ENCODE data around the gene ZBTB18. TPM values are rescaled to one million over a fixed set of nuclear protein-coding genes. Genes with fewer than 3 reads are reported as not detected.

ZBTB18 gene
- total RNA-seq, result 9.3 and 12.1 TPM in 2 replicates

DNA sequence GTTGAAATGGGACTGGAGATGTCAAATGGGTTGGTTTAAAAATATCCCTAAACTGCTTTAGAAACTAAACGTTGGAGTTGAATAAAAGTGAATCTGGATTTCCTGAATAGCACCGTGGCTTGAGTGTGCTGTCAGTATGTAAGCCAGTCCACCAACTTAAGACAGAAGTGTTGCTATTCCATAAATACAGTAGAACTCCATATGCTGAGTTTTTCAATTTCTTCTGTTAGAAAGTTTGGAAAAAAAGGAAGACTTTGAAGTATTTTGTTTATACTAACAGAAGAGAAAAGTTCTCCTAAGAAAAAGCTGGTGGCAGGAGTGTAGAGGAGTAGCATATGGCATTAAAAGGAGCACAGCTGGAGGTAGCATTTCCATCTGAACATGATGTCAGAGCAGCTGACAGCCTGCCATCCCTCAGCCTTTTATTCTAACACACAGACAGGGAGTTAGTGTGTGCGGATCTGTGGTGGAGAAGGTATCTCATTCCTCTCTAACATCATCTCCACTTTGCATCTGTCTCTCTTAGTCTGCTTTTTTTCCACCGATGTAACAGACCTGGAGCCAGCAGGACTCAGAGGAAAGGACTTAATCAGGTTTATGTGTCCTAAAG is at the start of gene ZBTB18:
Gene ZBTB18 (plus strand): TSS at position 449 of the 610 bp plus-strand sequence. CDS start 149 bp downstream, at position 598.
- TF ChIP-seq, protein P1, sequence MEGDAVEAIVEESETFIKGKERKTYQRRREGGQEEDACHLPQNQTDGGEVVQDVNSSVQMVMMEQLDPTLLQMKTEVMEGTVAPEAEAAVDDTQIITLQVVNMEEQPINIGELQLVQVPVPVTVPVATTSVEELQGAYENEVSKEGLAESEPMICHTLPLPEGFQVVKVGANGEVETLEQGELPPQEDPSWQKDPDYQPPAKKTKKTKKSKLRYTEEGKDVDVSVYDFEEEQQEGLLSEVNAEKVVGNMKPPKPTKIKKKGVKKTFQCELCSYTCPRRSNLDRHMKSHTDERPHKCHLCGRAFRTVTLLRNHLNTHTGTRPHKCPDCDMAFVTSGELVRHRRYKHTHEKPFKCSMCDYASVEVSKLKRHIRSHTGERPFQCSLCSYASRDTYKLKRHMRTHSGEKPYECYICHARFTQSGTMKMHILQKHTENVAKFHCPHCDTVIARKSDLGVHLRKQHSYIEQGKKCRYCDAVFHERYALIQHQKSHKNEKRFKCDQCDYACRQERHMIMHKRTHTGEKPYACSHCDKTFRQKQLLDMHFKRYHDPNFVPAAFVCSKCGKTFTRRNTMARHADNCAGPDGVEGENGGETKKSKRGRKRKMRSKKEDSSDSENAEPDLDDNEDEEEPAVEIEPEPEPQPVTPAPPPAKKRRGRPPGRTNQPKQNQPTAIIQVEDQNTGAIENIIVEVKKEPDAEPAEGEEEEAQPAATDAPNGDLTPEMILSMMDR (IDR thresholded peaks at IDR 0.05; ENCODE audit: insufficient read depth, low read depth, low read length), result no peak
- H3K4me3 ChIP-seq (ENCODE audit: low read depth, low read length), result peak within 1 kb of the TSS; percentile 85
- DNase-seq (ENCODE audit: low read depth), result peak; percentile 42

DNA sequence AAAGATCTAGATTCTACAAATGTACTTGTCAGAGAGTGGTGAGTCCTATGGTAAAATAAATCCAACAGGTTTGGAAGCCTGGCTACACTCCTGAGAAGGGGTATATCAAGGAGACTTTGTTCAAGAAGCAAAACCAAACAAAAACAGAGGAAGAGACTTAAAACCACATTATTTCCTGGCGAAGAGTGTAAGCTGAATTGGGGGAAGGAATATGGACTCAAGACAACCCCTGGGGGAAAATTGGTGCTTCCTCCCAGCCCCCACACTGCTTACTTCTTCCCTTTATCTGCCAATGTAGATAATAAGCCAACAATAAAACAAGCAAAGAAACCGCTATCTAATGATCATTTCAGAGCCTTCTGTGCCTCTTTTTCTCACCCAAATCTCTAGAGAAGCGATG is 48.4 kb upstream of the ZBTB18 start:
- no peak for DNase-seq (ENCODE audit: low read depth)
- H3K4me3 ChIP-seq (ENCODE audit: low read depth, low read length), result no peak overlapping the region
- TF ChIP-seq, protein P1 (IDR thresholded peaks at IDR 0.05; ENCODE audit: insufficient read depth, low read depth, low read length), result no peak

DNA sequence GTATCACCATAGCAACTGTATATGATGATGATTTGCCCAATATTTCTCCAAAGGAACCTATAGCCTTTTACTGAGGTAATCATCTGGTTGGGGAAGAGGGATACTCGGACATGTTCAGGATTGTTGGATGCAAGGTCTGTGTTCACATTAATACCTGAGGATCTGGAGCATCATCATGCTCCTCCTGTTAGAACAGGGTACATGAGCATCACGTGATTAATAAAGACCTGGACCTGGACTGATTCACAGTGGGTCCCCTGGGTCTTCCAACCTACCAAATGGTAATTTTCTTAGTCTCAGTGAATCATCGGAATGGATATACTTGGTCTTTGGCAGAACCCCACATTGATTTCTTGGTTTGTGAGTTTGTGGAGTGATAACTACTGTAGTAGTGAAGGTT is 45.6 kb upstream of the ZBTB18 start:
- TF ChIP-seq, protein P1 (IDR thresholded peaks at IDR 0.05; ENCODE audit: insufficient read depth, low read depth, low read length), result no peak

DNA sequence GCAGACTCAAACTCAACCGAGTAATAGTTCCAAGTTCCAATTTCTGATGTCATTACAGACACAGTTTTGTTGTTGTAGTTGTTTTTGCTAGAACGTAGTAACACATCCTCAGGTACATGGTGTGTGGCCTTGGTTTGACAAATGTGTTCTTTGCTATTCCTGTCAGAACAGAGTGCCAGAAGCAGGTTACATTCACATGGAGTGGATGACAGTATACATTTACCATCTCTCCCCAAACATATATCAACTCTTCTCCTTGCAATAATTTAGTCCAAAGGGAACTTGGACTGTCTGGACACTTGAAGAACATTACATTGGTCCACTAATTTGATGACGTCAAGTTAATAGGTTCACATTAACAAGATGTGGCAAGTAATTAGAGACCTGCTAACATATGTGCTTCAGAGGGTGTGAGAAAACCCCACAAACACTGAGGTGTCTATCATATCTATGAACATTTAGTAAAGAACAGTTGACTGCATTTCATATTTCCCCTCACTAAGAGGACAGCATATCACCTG is 44.6 kb upstream of the ZBTB18 start:
- no peak overlapping the region for H3K4me3 ChIP-seq (ENCODE audit: low read depth, low read length)
- TF ChIP-seq, protein P1 (IDR thresholded peaks at IDR 0.05; ENCODE audit: insufficient read depth, low read depth, low read length), result no peak
- no peak for DNase-seq (ENCODE audit: low read depth)

More for the DNA sequence above, 45.6 kb upstream of the ZBTB18 start:
- no peak overlapping the region for H3K4me3 ChIP-seq (ENCODE audit: low read depth, low read length)
- DNase-seq (ENCODE audit: low read depth), result no peak

DNA sequence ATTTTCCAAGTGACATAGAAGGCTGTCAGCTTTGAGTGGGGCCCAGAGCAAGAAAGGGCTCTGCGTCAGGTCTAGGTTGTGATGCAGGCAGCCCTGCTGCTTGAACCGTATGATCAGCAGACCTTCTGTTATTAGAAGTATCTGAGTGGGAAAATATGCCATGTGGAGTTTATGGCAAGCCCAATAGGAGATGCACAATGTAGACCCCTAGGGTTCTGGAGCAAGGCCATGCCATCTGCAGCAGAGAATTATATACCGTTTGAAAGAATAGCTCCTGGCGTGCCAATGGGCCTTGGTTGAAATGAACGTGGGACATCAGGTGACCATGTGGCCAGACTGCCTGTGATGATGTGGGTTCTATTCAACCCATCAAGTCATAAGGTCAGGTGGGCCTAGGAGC is 44.1 kb upstream of the ZBTB18 start:
- TF ChIP-seq, protein P1 (IDR thresholded peaks at IDR 0.05; ENCODE audit: insufficient read depth, low read depth, low read length), result no peak
- no peak overlapping the region for H3K4me3 ChIP-seq (ENCODE audit: low read depth, low read length)
- no peak for DNase-seq (ENCODE audit: low read depth)

DNA sequence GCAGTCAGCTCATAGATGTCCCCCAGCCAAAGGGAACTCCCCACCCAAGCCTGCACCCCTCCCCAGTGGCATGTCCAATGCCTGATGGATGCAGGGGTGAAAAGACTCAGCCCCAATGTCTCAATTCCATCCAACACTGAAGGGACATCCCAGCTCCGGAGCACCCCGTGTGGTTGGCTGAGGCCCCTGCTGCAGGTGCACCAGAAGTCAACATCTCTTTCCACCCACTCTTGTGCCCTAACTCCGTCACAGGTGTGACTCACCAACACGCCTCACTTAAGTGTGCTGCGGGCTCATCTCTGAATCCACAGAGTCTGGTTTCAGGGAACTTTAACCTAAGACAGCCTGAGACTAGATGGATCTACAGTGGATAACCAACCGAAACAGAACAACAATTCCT is 40.9 kb upstream of the ZBTB18 start:
- DNase-seq (ENCODE audit: low read depth), result no peak
- no peak overlapping the region for H3K4me3 ChIP-seq (ENCODE audit: low read depth, low read length)
- TF ChIP-seq, protein P1 (IDR thresholded peaks at IDR 0.05; ENCODE audit: insufficient read depth, low read depth, low read length), result peak; percentile 23

Data from fibroblast of villous mesenchyme (primary cell).